ENCODE measurements around the gene PRKAR2A.
"Not testable (repeated sequence)": the region's sequence is repeated elsewhere in the genome, so short reads cannot be mapped to it uniquely, and the experiment has no call there.

Gene PRKAR2A

GRCh38 chr3:48770192-48770502 is 77.5 kb downstream of the PRKAR2A start:
- DNase-seq: no peak

GRCh38 chr3:48765376-48765775 is 82.3 kb downstream of the PRKAR2A start:
- no peak for DNase-seq

GRCh38 chr3:48762816-48763215 is 84.9 kb downstream of the PRKAR2A start:
- no peak for DNase-seq

- not testable (repeated sequence) for DNase-seq
Measured at GRCh38 chr3:48759991-48760540, 87.6 kb downstream of the PRKAR2A start.

- DNase-seq: not testable (repeated sequence)
Measured at GRCh38 chr3:48759531-48759930, 88.1 kb downstream of the PRKAR2A start.

- no peak for DNase-seq
Measured at GRCh38 chr3:48759071-48759470, 88.6 kb downstream of the PRKAR2A start.

GRCh38 chr3:48756640-48757039 is 91.0 kb downstream of the PRKAR2A start:
- DNase-seq: peak; percentile 15

- no peak for DNase-seq
Measured at GRCh38 chr3:48750856-48751255, 96.8 kb downstream of the PRKAR2A start.

- no peak for DNase-seq
Measured at GRCh38 chr3:48748754-48749153, 98.9 kb downstream of the PRKAR2A start.

GRCh38 chr3:48747706-48748105 is 100.0 kb downstream of the PRKAR2A start:
- DNase-seq: no peak

- no peak for DNase-seq
Measured at GRCh38 chr3:48747015-48747615, 100.6 kb downstream of the PRKAR2A start.

GRCh38 chr3:48743773-48744172 is 103.9 kb downstream of the PRKAR2A start:
- no peak for DNase-seq

- DNase-seq: not testable (repeated sequence)
Measured at GRCh38 chr3:48741226-48741625, 106.4 kb downstream of the PRKAR2A start.

- peak; percentile 75 for DNase-seq
Measured at GRCh38 chr3:48739955-48740823, 107.5 kb downstream of the PRKAR2A start.

GRCh38 chr3:48739617-48739954 is 108.1 kb downstream of the PRKAR2A start:
- no peak for DNase-seq

- no peak for DNase-seq
Measured at GRCh38 chr3:48738926-48739616, 108.6 kb downstream of the PRKAR2A start.

GRCh38 chr3:48738144-48738536 is 109.5 kb downstream of the PRKAR2A start:
- no peak for DNase-seq

- not testable (repeated sequence) for DNase-seq
Measured at GRCh38 chr3:48735075-48735767, 112.5 kb downstream of the PRKAR2A start.

GRCh38 chr3:48734541-48734940 is 113.1 kb downstream of the PRKAR2A start:
- DNase-seq: not testable (repeated sequence)

- DNase-seq: not testable (repeated sequence)
Measured at GRCh38 chr3:48733752-48734518, 113.7 kb downstream of the PRKAR2A start.

- DNase-seq: no peak
Measured at GRCh38 chr3:48727511-48727910, 120.2 kb downstream of the PRKAR2A start.

- DNase-seq: not testable (repeated sequence)
Measured at GRCh38 chr3:48725185-48725855, 122.4 kb downstream of the PRKAR2A start.

All from activated CD4-positive, alpha-beta T cell treated with anti-CD3 and anti-CD28 coated beads for 48 hours (primary cell).